ENCODE measurements around the gene TMEM42.

TMEM42 gene

DNA sequence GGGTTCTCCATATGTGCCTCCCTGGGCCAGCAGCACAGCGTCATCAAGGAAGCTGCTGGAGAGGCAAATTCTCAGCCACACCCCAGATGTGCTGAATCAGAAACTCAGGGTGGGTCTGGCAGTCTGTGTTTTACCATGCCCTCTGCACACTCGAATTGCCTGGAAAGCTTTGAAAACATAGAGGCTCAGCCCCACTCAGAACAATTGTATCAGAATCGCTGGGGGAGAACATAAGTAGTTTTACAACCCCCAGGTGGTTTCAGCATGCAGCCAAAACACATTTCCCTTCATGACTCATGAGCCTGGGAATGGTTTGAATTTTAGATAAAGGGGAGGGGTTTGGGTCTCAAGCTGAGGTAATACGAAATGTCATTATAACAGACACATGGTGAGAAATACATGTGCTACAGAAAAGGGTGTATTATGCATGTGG lies 22.3 kb downstream of the TMEM42 start:
- Histone ChIP-seq H3K4me3 (ENCODE audit: low read depth, low read length) (no peak overlapping the region), H3K27me3 (no peaks in the 10 kb centered on the region), H3K36me3 (no peaks in the 10 kb centered on the region), H3K9me3 (no peaks in the 10 kb centered on the region), H3K4me1 (no peaks in the 10 kb centered on the region)
- no peak for DNase-seq
- TF ChIP-seq, protein P1, sequence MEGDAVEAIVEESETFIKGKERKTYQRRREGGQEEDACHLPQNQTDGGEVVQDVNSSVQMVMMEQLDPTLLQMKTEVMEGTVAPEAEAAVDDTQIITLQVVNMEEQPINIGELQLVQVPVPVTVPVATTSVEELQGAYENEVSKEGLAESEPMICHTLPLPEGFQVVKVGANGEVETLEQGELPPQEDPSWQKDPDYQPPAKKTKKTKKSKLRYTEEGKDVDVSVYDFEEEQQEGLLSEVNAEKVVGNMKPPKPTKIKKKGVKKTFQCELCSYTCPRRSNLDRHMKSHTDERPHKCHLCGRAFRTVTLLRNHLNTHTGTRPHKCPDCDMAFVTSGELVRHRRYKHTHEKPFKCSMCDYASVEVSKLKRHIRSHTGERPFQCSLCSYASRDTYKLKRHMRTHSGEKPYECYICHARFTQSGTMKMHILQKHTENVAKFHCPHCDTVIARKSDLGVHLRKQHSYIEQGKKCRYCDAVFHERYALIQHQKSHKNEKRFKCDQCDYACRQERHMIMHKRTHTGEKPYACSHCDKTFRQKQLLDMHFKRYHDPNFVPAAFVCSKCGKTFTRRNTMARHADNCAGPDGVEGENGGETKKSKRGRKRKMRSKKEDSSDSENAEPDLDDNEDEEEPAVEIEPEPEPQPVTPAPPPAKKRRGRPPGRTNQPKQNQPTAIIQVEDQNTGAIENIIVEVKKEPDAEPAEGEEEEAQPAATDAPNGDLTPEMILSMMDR (IDR thresholded peaks at IDR 0.05; ENCODE audit: low read depth, low read length): no peak

DNA sequence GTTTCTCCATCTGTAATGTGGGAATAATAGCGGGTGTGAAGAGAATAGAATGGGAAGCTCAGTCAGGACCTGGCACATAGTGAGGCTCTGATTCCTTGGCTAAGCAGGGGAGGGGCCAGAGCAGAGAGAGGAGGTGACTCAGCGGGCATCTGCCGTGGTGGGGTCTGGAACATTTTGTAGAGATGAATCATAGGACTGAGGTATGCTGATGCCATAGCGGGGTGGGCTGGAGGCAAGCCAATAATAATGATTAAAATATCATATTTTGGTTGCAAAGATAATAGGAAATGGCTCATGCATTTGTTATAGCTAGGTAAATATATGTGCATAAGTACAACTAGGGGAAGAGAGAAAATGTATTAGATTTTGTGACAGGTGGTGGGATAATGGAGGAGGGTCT lies 23.9 kb downstream of the TMEM42 start:
- DNase-seq: peak; percentile 33
- H3K4me3 ChIP-seq (ENCODE audit: low read depth, low read length): no peak overlapping the region
- no peaks in the 10 kb centered on the region for H3K4me1 ChIP-seq
- H3K27me3 ChIP-seq: no peaks in the 10 kb centered on the region
- TF ChIP-seq, protein P1 (IDR thresholded peaks at IDR 0.05; ENCODE audit: low read depth, low read length): no peak
- no peaks in the 10 kb centered on the region for H3K36me3 ChIP-seq
- no peaks in the 10 kb centered on the region for H3K9me3 ChIP-seq

DNA sequence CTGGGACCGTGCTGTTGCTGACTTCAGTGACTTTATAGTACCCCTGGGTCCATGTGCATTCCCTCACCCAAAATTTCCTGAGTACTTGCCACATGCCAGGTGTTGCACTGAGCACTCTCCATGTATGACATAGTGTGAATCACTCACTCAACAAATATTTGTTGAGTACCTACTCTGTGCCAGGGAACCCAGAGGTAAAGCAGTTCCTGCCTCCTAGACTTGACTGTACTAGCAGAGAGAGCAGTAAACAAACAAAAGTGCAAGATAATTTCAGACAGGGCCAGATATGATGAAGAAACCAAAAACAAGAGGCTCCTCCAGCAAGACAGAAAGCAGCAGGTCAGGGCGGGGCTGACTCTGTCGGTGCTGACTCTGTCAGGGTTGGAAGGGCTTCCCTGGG lies 24.8 kb downstream of the TMEM42 start:
- Histone ChIP-seq H3K4me3 (ENCODE audit: low read depth, low read length) (no peak overlapping the region), H3K27me3 (no peaks in the 10 kb centered on the region), H3K9me3 (no peaks in the 10 kb centered on the region), H3K4me1 (no peaks in the 10 kb centered on the region), H3K36me3 (no peaks in the 10 kb centered on the region)
- TF ChIP-seq, protein P1 (IDR thresholded peaks at IDR 0.05; ENCODE audit: low read depth, low read length): no peak
- no peak for DNase-seq

DNA sequence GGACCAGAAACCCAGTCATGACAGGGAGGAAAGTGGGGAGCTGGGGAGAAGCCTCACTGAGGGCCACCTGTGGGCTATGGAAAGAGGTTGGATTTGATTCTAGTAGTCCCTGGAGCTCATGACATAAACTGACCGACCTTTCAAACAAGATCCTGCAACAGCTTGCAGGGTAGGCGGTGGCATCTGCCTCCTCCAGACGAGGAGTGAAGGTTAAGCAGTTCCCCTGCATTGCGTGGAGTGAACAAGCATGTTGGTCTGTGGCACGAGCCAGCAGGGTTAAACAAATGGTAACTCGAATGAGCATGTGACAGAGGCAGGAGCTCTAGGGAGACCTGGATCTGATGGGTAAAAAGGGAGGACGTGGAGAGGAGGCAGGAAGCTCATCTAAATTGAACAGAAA lies 25.4 kb downstream of the TMEM42 start:
- TF ChIP-seq, protein P1 (IDR thresholded peaks at IDR 0.05; ENCODE audit: low read depth, low read length): no peak
- Histone ChIP-seq H3K27me3 (no peaks in the 10 kb centered on the region), H3K9me3 (no peaks in the 10 kb centered on the region)

DNA sequence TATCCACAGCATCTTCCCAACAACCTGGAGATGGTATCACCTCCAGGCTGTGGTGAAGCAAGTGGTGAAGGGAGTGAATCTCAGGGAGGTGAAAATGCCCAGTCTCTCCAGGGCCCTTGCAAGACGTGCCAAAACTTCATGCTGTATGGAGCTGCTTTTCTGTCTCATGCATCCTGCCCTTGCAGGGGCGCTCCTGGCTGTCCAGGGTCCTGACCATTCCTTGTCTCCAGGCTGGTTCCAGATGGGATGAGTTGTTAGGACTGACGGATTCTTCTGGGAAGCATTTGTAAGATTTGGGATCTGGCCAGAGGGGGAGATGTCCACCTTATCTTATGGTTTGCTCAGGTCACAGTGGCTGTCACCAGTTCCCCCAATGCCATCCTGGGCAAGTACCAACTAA lies 28.5 kb downstream of the TMEM42 start:
- TF ChIP-seq, protein P1 (IDR thresholded peaks at IDR 0.05; ENCODE audit: low read depth, low read length): no peak
- no peak for DNase-seq
- H3K9me3 ChIP-seq: no peaks in the 10 kb centered on the region

More for the DNA sequence above, 25.4 kb downstream of the TMEM42 start:
- no peak for DNase-seq
- no peaks in the 10 kb centered on the region for H3K36me3 ChIP-seq
- H3K4me3 ChIP-seq (ENCODE audit: low read depth, low read length): no peak overlapping the region
- H3K4me1 ChIP-seq: no peaks in the 10 kb centered on the region

DNA sequence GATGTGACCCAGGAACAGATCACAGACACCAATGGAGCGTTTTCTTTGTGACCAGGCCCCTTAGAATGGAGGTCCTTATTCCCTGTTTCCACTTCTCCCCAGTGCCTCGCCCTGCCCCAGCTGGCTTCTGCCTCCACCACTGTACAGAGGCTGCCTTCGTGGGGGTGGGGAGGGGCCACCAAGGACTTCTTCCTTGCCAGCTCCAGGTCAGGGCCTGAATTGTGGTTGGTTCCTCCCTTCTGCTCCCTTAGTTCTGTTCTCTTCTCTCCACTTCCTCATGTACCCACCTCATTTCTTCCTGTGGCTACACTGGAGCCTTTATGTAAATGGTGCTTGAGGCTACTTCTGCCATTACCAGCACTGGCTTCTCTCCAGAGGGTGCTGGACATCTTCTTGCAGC lies 29.1 kb downstream of the TMEM42 start:
- H3K36me3 ChIP-seq: no peaks in the 10 kb centered on the region
- no peaks in the 10 kb centered on the region for H3K9me3 ChIP-seq
- no peak for DNase-seq
- H3K27me3 ChIP-seq: no peaks in the 10 kb centered on the region
- TF ChIP-seq, protein P1 (IDR thresholded peaks at IDR 0.05; ENCODE audit: low read depth, low read length): no peak
- no peaks in the 10 kb centered on the region for H3K4me1 ChIP-seq
- no peak overlapping the region for H3K4me3 ChIP-seq (ENCODE audit: low read depth, low read length)

More for the DNA sequence above, 28.5 kb downstream of the TMEM42 start:
- Histone ChIP-seq H3K27me3 (no peaks in the 10 kb centered on the region), H3K4me1 (no peaks in the 10 kb centered on the region), H3K4me3 (ENCODE audit: low read depth, low read length) (no peak overlapping the region), H3K36me3 (no peaks in the 10 kb centered on the region)

All from BE2C (cell line).